ENCODE measurements around the gene ATP6V1G3.

The ATP6V1G3 gene

DNA sequence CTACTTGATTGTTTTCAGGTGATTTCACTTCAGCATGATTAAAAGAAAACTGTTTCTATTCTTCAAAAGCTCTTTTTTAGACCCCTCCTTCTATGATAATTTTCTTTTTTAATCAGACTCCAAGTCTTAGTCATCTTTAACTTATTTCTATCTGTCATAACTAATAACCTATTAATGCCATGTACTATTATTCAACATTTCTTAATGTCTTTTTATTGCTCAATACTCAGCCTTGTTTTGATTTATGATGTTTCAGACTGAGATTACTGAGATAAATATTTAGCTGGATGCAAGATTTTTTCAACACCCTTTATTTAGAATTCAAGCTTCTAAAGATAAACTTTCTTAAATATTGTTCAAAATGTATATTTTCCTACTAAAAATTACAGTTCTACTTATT, 53.6 kb downstream of the ATP6V1G3 start:
- Histone ChIP-seq H3K4me3 (ENCODE audit: low read depth, low read length, poor library complexity, severe bottlenecking) (no peak overlapping the region), H2AFZ (ENCODE audit: low read length) (no peak overlapping the region), H3K27ac (ENCODE audit: low read depth, low read length, poor library complexity, severe bottlenecking) (no peak overlapping the region), H3K4me2 (ENCODE audit: low read length) (no peak overlapping the region), H3F3A (ENCODE audit: insufficient read depth, low read length) (no peaks in the 10 kb centered on the region), H4K20me1 (ENCODE audit: insufficient read depth, low read length) (no peaks in the 10 kb centered on the region), H3K9ac (ENCODE audit: low read length) (no peak overlapping the region), H3K9me3 (ENCODE audit: low read length) (no peaks in the 10 kb centered on the region), H3K4me1 (ENCODE audit: insufficient read depth, low read length, severe bottlenecking) (no peaks in the 10 kb centered on the region), H3K9me2 (ENCODE audit: low read depth, low read length) (no peaks in the 10 kb centered on the region), H3K36me3 (ENCODE audit: insufficient read depth, low read length) (no peaks in the 10 kb centered on the region), H3K27me3 (ENCODE audit: insufficient read depth, low read length) (no peaks in the 10 kb centered on the region), H3K79me2 (ENCODE audit: insufficient read depth, low read length) (no peaks in the 10 kb centered on the region)
- TF ChIP-seq, protein P1, sequence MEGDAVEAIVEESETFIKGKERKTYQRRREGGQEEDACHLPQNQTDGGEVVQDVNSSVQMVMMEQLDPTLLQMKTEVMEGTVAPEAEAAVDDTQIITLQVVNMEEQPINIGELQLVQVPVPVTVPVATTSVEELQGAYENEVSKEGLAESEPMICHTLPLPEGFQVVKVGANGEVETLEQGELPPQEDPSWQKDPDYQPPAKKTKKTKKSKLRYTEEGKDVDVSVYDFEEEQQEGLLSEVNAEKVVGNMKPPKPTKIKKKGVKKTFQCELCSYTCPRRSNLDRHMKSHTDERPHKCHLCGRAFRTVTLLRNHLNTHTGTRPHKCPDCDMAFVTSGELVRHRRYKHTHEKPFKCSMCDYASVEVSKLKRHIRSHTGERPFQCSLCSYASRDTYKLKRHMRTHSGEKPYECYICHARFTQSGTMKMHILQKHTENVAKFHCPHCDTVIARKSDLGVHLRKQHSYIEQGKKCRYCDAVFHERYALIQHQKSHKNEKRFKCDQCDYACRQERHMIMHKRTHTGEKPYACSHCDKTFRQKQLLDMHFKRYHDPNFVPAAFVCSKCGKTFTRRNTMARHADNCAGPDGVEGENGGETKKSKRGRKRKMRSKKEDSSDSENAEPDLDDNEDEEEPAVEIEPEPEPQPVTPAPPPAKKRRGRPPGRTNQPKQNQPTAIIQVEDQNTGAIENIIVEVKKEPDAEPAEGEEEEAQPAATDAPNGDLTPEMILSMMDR (IDR thresholded peaks at IDR 0.05; ENCODE audit: low read length) = no peak

DNA sequence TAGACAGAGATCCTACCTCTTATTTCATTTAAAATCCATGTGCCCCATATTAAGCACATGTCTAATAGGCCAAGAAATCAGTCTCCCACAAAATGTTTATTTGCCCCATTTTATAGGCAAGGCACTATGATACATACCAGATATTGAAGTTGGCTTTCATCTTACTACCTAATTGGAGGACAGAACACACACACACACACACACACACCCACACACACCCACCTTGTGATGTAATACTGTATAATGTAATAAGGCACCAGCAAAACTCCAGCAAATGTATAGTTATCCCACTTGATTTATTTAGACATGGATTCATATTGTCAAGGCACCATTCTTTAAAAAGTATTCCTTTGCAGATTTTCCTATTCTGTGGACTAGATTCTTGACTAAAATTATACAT, 56.8 kb downstream of the ATP6V1G3 start:
- no peaks in the 10 kb centered on the region for H3K4me1 ChIP-seq (ENCODE audit: insufficient read depth, low read length, severe bottlenecking)
- no peak overlapping the region for H3K4me2 ChIP-seq (ENCODE audit: low read length)
- H3K27ac ChIP-seq (ENCODE audit: low read depth, low read length, poor library complexity, severe bottlenecking) = no peak overlapping the region
- no peak overlapping the region for H3K4me3 ChIP-seq (ENCODE audit: low read depth, low read length, poor library complexity, severe bottlenecking)
- no peak overlapping the region for H3K9ac ChIP-seq (ENCODE audit: low read length)
- H3K36me3 ChIP-seq (ENCODE audit: insufficient read depth, low read length) = no peaks in the 10 kb centered on the region
- no peak overlapping the region for H2AFZ ChIP-seq (ENCODE audit: low read length)
- H3K27me3 ChIP-seq (ENCODE audit: insufficient read depth, low read length) = no peaks in the 10 kb centered on the region
- H3K9me2 ChIP-seq (ENCODE audit: low read depth, low read length) = no peaks in the 10 kb centered on the region
- H3K9me3 ChIP-seq (ENCODE audit: low read length) = no peaks in the 10 kb centered on the region
- no peaks in the 10 kb centered on the region for H4K20me1 ChIP-seq (ENCODE audit: insufficient read depth, low read length)
- TF ChIP-seq, protein P1 (IDR thresholded peaks at IDR 0.05; ENCODE audit: low read length) = no peak
- TF ChIP-seq EZH2 (IDR thresholded peaks at IDR 0.05; ENCODE audit: borderline replicate concordance, low read length) = no peak
- no peaks in the 10 kb centered on the region for H3K79me2 ChIP-seq (ENCODE audit: insufficient read depth, low read length)
- H3F3A ChIP-seq (ENCODE audit: insufficient read depth, low read length) = no peaks in the 10 kb centered on the region

DNA sequence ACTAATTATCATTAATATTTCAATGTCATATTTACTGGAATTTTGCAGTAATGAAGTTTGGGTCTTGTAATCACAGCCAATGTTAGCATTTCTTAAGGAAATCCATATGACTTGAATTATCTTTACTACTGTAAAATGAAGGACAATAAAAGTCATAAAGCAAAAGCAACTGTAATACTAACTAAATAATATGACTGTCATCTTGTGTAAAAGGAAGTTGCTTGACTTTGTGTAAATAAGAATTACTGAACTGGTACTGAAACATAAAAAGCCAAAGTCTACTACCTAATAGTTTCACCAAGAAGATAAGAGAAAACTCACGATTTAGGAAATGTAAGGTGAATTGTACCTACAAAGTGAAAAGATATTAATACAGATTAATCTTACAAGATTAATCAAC, 57.5 kb downstream of the ATP6V1G3 start:
- Histone ChIP-seq H2AFZ (ENCODE audit: low read length) (no peak overlapping the region), H3K27me3 (ENCODE audit: insufficient read depth, low read length) (no peaks in the 10 kb centered on the region), H3K4me3 (ENCODE audit: low read depth, low read length, poor library complexity, severe bottlenecking) (no peak overlapping the region), H3K9me2 (ENCODE audit: low read depth, low read length) (no peaks in the 10 kb centered on the region), H3K4me1 (ENCODE audit: insufficient read depth, low read length, severe bottlenecking) (no peaks in the 10 kb centered on the region), H3K9me3 (ENCODE audit: low read length) (no peaks in the 10 kb centered on the region), H3K4me2 (ENCODE audit: low read length) (no peak overlapping the region), H3K9ac (ENCODE audit: low read length) (no peak overlapping the region), H3K79me2 (ENCODE audit: insufficient read depth, low read length) (no peaks in the 10 kb centered on the region), H3F3A (ENCODE audit: insufficient read depth, low read length) (no peaks in the 10 kb centered on the region), H4K20me1 (ENCODE audit: insufficient read depth, low read length) (no peaks in the 10 kb centered on the region), H3K36me3 (ENCODE audit: insufficient read depth, low read length) (no peaks in the 10 kb centered on the region), H3K27ac (ENCODE audit: low read depth, low read length, poor library complexity, severe bottlenecking) (no peak overlapping the region)
- no peak for TF ChIP-seq EZH2 (IDR thresholded peaks at IDR 0.05; ENCODE audit: borderline replicate concordance, low read length)
- TF ChIP-seq, protein P1 (IDR thresholded peaks at IDR 0.05; ENCODE audit: low read length) = no peak
